HFF-Myc (cell line): ENCODE results near the gene MSI2.
"Not testable (repeated sequence)": the region's sequence is repeated elsewhere in the genome, so short reads cannot be mapped to it uniquely, and the experiment has no call there.

ENCODE experiments used
- DNase-seq: peaks from one replicate; pipeline ENCODE4 v3.0.0-alpha.2; 2011; ENCODE audit warnings: low read depth; ENCODE audit errors: extremely low read depth
- H3K4me3 ChIP-seq: replicated peaks from 2 replicates; pipeline ENCODE4 v1.5.1; 2011; ENCODE audit warnings: low read depth, mild to moderate bottlenecking, control low read depth, low read length
- TF ChIP-seq, protein P1 (sequence below): IDR thresholded peaks from 2 replicates; pipeline ENCODE4 v1.5.1; 2012; ENCODE audit warnings: mild to moderate bottlenecking, low read depth, low read length, control low read depth; ENCODE audit errors: missing control alignments

MSI2 gene

DNA sequence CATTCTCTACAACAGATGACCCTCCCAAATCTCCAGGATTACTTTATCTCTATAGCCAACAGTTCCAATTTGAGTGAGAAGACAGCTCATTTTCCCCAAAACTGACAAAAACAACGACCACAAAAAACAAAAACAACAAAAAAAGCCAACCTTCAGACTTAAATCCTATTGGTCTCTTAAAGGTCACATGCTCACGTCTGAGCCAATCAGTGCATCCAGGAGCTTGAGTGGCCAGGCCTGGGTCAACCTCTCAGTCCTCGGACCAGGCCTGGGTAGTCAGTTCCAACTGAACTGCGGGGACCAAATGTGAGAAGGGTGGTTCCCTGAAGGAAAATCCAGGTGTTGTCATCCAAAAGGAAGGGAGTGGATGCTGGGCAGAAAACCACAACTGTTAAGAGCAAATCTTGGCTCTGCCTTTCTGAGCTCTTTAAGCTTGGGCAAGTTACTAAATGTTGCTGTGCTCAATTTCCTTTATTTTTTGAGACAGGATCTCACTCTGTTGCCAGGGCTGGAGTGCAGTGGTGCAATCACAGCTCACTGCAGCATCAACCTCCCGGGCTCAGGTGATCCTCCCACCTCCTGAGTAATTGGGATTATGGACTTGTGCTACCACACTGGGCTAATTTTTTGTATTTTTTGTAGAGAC is 43.0 kb upstream of the MSI2 start:
- no peak for DNase-seq
- TF ChIP-seq, protein P1, sequence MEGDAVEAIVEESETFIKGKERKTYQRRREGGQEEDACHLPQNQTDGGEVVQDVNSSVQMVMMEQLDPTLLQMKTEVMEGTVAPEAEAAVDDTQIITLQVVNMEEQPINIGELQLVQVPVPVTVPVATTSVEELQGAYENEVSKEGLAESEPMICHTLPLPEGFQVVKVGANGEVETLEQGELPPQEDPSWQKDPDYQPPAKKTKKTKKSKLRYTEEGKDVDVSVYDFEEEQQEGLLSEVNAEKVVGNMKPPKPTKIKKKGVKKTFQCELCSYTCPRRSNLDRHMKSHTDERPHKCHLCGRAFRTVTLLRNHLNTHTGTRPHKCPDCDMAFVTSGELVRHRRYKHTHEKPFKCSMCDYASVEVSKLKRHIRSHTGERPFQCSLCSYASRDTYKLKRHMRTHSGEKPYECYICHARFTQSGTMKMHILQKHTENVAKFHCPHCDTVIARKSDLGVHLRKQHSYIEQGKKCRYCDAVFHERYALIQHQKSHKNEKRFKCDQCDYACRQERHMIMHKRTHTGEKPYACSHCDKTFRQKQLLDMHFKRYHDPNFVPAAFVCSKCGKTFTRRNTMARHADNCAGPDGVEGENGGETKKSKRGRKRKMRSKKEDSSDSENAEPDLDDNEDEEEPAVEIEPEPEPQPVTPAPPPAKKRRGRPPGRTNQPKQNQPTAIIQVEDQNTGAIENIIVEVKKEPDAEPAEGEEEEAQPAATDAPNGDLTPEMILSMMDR: no peak
- no peak overlapping the region for H3K4me3 ChIP-seq

- TF ChIP-seq, protein P1: no peak
- DNase-seq: no peak
- no peak overlapping the region for H3K4me3 ChIP-seq
Observed at GRCh38 chr17:57215317-57215716, 41.0 kb upstream of the MSI2 start.

GRCh38 chr17:57221366-57222350 is 34.7 kb upstream of the MSI2 start:
- DNase-seq: no peak
- no peak overlapping the region for H3K4me3 ChIP-seq
- TF ChIP-seq, protein P1: no peak

GRCh38 chr17:57222422-57222821 is 33.9 kb upstream of the MSI2 start:
- DNase-seq, H3K4me3 ChIP-seq: not testable (repeated sequence)

- DNase-seq: no peak
- TF ChIP-seq, protein P1: no peak
- no peak overlapping the region for H3K4me3 ChIP-seq
Observed at GRCh38 chr17:57225127-57225526, 31.2 kb upstream of the MSI2 start.

DNA sequence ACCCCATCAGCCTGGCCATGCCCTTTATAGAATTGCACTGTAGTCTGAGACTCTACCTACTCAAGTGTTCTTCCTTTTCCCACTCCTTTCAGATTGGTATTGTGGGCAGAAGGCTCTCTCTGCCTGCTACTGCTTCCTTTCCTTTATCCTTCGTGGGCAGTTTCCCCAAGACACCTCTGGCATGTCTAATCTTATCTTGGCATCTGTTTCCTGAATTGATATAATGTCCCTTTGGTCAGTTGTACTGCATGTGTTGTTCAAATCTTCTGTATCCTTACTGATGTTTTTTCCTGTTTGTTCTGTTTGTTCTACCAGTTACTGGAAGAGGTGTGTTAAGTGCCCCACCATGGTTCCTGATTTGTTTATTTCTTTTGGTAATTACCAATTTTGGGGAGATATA is 29.5 kb upstream of the MSI2 start:
- H3K4me3 ChIP-seq: no peak overlapping the region
- TF ChIP-seq, protein P1: no peak
- DNase-seq: no peak

- DNase-seq: no peak
- TF ChIP-seq, protein P1: no peak
- H3K4me3 ChIP-seq: no peak overlapping the region
Observed at GRCh38 chr17:57228911-57229310, 27.4 kb upstream of the MSI2 start.
